ENCODE results near the gene PALM.
A peak's percentile ranks its signal among the peaks of the same experiment; 100 is the strongest.

PALM gene

GRCh38 chr19:676007-676338, 32.8 kb upstream of the PALM start:
- Histone ChIP-seq H3K9me3 (ENCODE audit: insufficient read depth, low read depth, low read length) (peaks cover 3% of the 10 kb centered on the region), H3K79me2 (ENCODE audit: control insufficient read depth, insufficient read depth, low read length, poor library complexity) (peaks cover 10% of the 10 kb centered on the region), H3K14ac (ENCODE audit: low read length) (no peak overlapping the region)

GRCh38 chr19:676339-677105, 32.2 kb upstream of the PALM start, which contains the start of gene FSTL3:
Gene FSTL3, plus strand, starts transcription at chr19:676392. Its CDS starts 32 bp downstream, at chr19:676424.
- no peak within 1 kb of the TSS for H3K27ac ChIP-seq (ENCODE audit: low read depth, low read length)
- peaks cover 17% of the 10 kb centered on the region for H3K79me1 ChIP-seq (ENCODE audit: low read length)
- peak within 1 kb of the TSS; percentile 25 for H4K8ac ChIP-seq (ENCODE audit: low read depth, low read length)
- H3K79me2 ChIP-seq (ENCODE audit: control insufficient read depth, insufficient read depth, low read length, poor library complexity): peaks cover 10% of the 10 kb centered on the region
- H2BK5ac ChIP-seq (ENCODE audit: low read depth, low read length, poor library complexity): peak within 1 kb of the TSS; percentile 42
- WGBS (ENCODE audit: extremely low coverage, insufficient coverage, insufficient read length): no CpG with 5 or more reads among the region's 63 CpGs
- no peaks in the 10 kb centered on the region for H3K27me3 ChIP-seq (ENCODE audit: insufficient read depth, low read length)
- H3K9me3 ChIP-seq (ENCODE audit: insufficient read depth, low read depth, low read length): peaks cover 6% of the 10 kb centered on the region
- H2AFZ ChIP-seq (ENCODE audit: insufficient read depth, low read length, poor library complexity): no peak within 1 kb of the TSS
- peak within 1 kb of the TSS; percentile 67 for H2BK120ac ChIP-seq (ENCODE audit: insufficient read depth, low read length, poor library complexity)
- DNase-seq: peak; percentile 45 to 66
- peak within 1 kb of the TSS; percentile 33 for H2AK5ac ChIP-seq (ENCODE audit: low read length)
- H2BK12ac ChIP-seq (ENCODE audit: low read length): peak within 1 kb of the TSS; percentile 67
- peaks cover 13 to 25% of the 10 kb centered on the region in 2 experiments for H3K4me1 ChIP-seq (ENCODE audit: control insufficient read depth in 1 of 2, insufficient read depth in 2 of 2, low read length in 2 of 2)
- peak within 1 kb of the TSS; percentile 48 for H3K18ac ChIP-seq (ENCODE audit: low read length)
- peak within 1 kb of the TSS; percentile 41 for H3K14ac ChIP-seq (ENCODE audit: low read length)
- H3K23ac ChIP-seq (ENCODE audit: low read length): no peak within 1 kb of the TSS
- H3K36me3 ChIP-seq (ENCODE audit: control insufficient read depth in 1 of 2, insufficient read depth in 2 of 2, low read length in 2 of 2): no peaks in the 10 kb centered on the region
- peak within 1 kb of the TSS; percentile 16 for H3K4me3 ChIP-seq (ENCODE audit: low read depth, low read length)
- peak within 1 kb of the TSS; percentile 90 for H4K91ac ChIP-seq (ENCODE audit: low read depth, low read length)
- H3K9ac ChIP-seq (ENCODE audit: low read length): peak within 1 kb of the TSS; percentile 11
- H3K4me2 ChIP-seq (ENCODE audit: low read length): peak within 1 kb of the TSS; percentile 58
- H4K12ac ChIP-seq (ENCODE audit: low read depth, low read length): peak within 1 kb of the TSS; percentile 54
- peak within 1 kb of the TSS; percentile 1 for H3K4ac ChIP-seq (ENCODE audit: low read depth, low read length)

More at GRCh38 chr19:676007-676338, 32.8 kb upstream of the PALM start:
- H2AK5ac ChIP-seq (ENCODE audit: low read length): no peak overlapping the region
- no peak overlapping the region for H4K12ac ChIP-seq (ENCODE audit: low read depth, low read length)
- H3K4me3 ChIP-seq (ENCODE audit: low read depth, low read length): no peak overlapping the region
- no CpG with 5 or more reads among the region's 31 CpGs for WGBS (ENCODE audit: extremely low coverage, insufficient coverage, insufficient read length)
- no peaks in the 10 kb centered on the region for H3K27me3 ChIP-seq (ENCODE audit: insufficient read depth, low read length)
- H3K27ac ChIP-seq (ENCODE audit: low read depth, low read length): no peak overlapping the region
- H3K4me1 ChIP-seq (ENCODE audit: control insufficient read depth in 1 of 2, insufficient read depth in 2 of 2, low read length in 2 of 2): peaks cover 13 to 25% of the 10 kb centered on the region in 2 experiments
- peaks cover 17% of the 10 kb centered on the region for H3K79me1 ChIP-seq (ENCODE audit: low read length)
- H2AFZ ChIP-seq (ENCODE audit: insufficient read depth, low read length, poor library complexity): no peak overlapping the region
- H3K4me2 ChIP-seq (ENCODE audit: low read length): peak overlapping the region; percentile 24
- no peak overlapping the region for H4K8ac ChIP-seq (ENCODE audit: low read depth, low read length)
- H3K18ac ChIP-seq (ENCODE audit: low read length): no peak overlapping the region
- H2BK12ac ChIP-seq (ENCODE audit: low read length): no peak overlapping the region
- H3K23ac ChIP-seq (ENCODE audit: low read length): no peak overlapping the region
- no peak overlapping the region for H2BK120ac ChIP-seq (ENCODE audit: insufficient read depth, low read length, poor library complexity)
- DNase-seq: no peak
- no peaks in the 10 kb centered on the region for H3K36me3 ChIP-seq (ENCODE audit: control insufficient read depth in 1 of 2, insufficient read depth in 2 of 2, low read length in 2 of 2)
- no peak overlapping the region for H2BK5ac ChIP-seq (ENCODE audit: low read depth, low read length, poor library complexity)
- peak overlapping the region; percentile 15 for H4K91ac ChIP-seq (ENCODE audit: low read depth, low read length)
- H3K9ac ChIP-seq (ENCODE audit: low read length): no peak overlapping the region
- no peak overlapping the region for H3K4ac ChIP-seq (ENCODE audit: low read depth, low read length)

- Histone ChIP-seq H2BK5ac (ENCODE audit: low read depth, low read length, poor library complexity) (no peak overlapping the region), H3K14ac (ENCODE audit: low read length) (no peak overlapping the region), H3K18ac (ENCODE audit: low read length) (no peak overlapping the region), H4K91ac (ENCODE audit: low read depth, low read length) (no peak overlapping the region), H3K4ac (ENCODE audit: low read depth, low read length) (no peak overlapping the region), H4K12ac (ENCODE audit: low read depth, low read length) (no peak overlapping the region), H3K79me2 (ENCODE audit: control insufficient read depth, insufficient read depth, low read length, poor library complexity) (peaks cover 10% of the 10 kb centered on the region), H3K27ac (ENCODE audit: low read depth, low read length) (no peak overlapping the region), H4K8ac (ENCODE audit: low read depth, low read length) (no peak overlapping the region), H3K4me1 (ENCODE audit: control insufficient read depth in 1 of 2, insufficient read depth in 2 of 2, low read length in 2 of 2) (peaks cover 13 to 25% of the 10 kb centered on the region in 2 experiments), H3K79me1 (ENCODE audit: low read length) (peaks cover 17% of the 10 kb centered on the region), H3K9ac (ENCODE audit: low read length) (no peak overlapping the region), H3K4me3 (ENCODE audit: low read depth, low read length) (no peak overlapping the region), H3K9me3 (ENCODE audit: insufficient read depth, low read depth, low read length) (peaks cover 4% of the 10 kb centered on the region), H3K36me3 (ENCODE audit: control insufficient read depth in 1 of 2, insufficient read depth in 2 of 2, low read length in 2 of 2) (no peaks in the 10 kb centered on the region), H2BK120ac (ENCODE audit: insufficient read depth, low read length, poor library complexity) (no peak overlapping the region), H3K4me2 (ENCODE audit: low read length) (no peak overlapping the region), H3K27me3 (ENCODE audit: insufficient read depth, low read length) (no peaks in the 10 kb centered on the region), H2BK12ac (ENCODE audit: low read length) (no peak overlapping the region), H2AK5ac (ENCODE audit: low read length) (no peak overlapping the region), H3K23ac (ENCODE audit: low read length) (no peak overlapping the region), H2AFZ (ENCODE audit: insufficient read depth, low read length, poor library complexity) (no peak overlapping the region)
- no CpG with 5 or more reads among the region's 15 CpGs for WGBS (ENCODE audit: extremely low coverage, insufficient coverage, insufficient read length)
- peak; percentile 65 to 71 for DNase-seq
These were observed 31.5 kb upstream of the PALM start for GRCh38 chr19:677201-677600.

GRCh38 chr19:677601-678436, 30.9 kb upstream of the PALM start:
- Histone ChIP-seq H3K4me2 (ENCODE audit: low read length) (no peak overlapping the region), H2BK12ac (ENCODE audit: low read length) (peak overlapping the region; percentile 31), H2BK5ac (ENCODE audit: low read depth, low read length, poor library complexity) (peak overlapping the region; percentile 7), H3K18ac (ENCODE audit: low read length) (no peak overlapping the region), H3K9me3 (ENCODE audit: insufficient read depth, low read depth, low read length) (peaks cover 4% of the 10 kb centered on the region), H3K4ac (ENCODE audit: low read depth, low read length) (no peak overlapping the region), H3K79me1 (ENCODE audit: low read length) (peaks cover 17% of the 10 kb centered on the region), H2AK5ac (ENCODE audit: low read length) (peak overlapping the region; percentile 42), H2AFZ (ENCODE audit: insufficient read depth, low read length, poor library complexity) (no peak overlapping the region), H3K14ac (ENCODE audit: low read length) (no peak overlapping the region), H4K91ac (ENCODE audit: low read depth, low read length) (peak overlapping the region; percentile 3), H3K36me3 (ENCODE audit: control insufficient read depth in 1 of 2, insufficient read depth in 2 of 2, low read length in 2 of 2) (no peaks in the 10 kb centered on the region), H3K9ac (ENCODE audit: low read length) (no peak overlapping the region), H3K27ac (ENCODE audit: low read depth, low read length) (no peak overlapping the region), H3K4me3 (ENCODE audit: low read depth, low read length) (no peak overlapping the region), H3K79me2 (ENCODE audit: control insufficient read depth, insufficient read depth, low read length, poor library complexity) (peaks cover 10% of the 10 kb centered on the region), H2BK120ac (ENCODE audit: insufficient read depth, low read length, poor library complexity) (no peak overlapping the region), H3K23ac (ENCODE audit: low read length) (no peak overlapping the region), H4K8ac (ENCODE audit: low read depth, low read length) (no peak overlapping the region), H3K27me3 (ENCODE audit: insufficient read depth, low read length) (no peaks in the 10 kb centered on the region), H3K4me1 (ENCODE audit: control insufficient read depth in 1 of 2, insufficient read depth in 2 of 2, low read length in 2 of 2) (peaks cover 13 to 25% of the 10 kb centered on the region in 2 experiments), H4K12ac (ENCODE audit: low read depth, low read length) (no peak overlapping the region)
- no CpG with 5 or more reads among the region's 22 CpGs for WGBS (ENCODE audit: extremely low coverage, insufficient coverage, insufficient read length)
- peak; percentile 65 to 70 for DNase-seq
